NT2/D1 (cell line): ENCODE measurements around the gene CDK2AP2.

Experiments
- SUZ12 ChIP-seq: IDR thresholded peaks from 2 replicates; pipeline ENCODE4 v1.6.1; 2011; ENCODE audit not compliant: insufficient read length, insufficient read depth; ENCODE audit errors: extremely low read depth
- YY1 ChIP-seq: IDR thresholded peaks from 2 replicates; pipeline ENCODE4 v1.6.1; 2011; ENCODE audit not compliant: insufficient read length, insufficient read depth

DNA sequence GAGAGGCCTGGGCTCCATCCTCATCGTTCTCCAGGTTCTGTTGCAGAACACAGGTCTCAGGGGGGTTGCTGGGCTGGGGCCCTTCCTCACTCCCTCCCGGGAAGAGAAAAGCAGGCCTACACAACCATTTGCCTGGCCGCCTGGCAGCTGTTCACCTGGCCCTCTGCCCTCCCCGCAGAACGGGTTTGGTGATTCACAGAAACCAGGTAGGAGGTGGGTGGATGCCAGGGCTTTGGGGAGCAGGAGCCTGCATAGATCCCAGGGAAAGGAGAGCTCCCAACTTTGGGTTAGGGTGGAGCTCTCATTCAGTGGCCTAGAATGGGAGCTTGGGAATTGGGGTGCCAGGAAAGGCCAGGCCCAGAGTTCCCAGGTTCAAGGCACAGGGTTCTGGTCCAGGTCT is 39.9 kb downstream of the CDK2AP2 start:
- TF ChIP-seq SUZ12 (no peak), YY1 (no peak)
